Measurements from ENCODE around the gene ARHGEF10L.

Gene ARHGEF10L

DNA sequence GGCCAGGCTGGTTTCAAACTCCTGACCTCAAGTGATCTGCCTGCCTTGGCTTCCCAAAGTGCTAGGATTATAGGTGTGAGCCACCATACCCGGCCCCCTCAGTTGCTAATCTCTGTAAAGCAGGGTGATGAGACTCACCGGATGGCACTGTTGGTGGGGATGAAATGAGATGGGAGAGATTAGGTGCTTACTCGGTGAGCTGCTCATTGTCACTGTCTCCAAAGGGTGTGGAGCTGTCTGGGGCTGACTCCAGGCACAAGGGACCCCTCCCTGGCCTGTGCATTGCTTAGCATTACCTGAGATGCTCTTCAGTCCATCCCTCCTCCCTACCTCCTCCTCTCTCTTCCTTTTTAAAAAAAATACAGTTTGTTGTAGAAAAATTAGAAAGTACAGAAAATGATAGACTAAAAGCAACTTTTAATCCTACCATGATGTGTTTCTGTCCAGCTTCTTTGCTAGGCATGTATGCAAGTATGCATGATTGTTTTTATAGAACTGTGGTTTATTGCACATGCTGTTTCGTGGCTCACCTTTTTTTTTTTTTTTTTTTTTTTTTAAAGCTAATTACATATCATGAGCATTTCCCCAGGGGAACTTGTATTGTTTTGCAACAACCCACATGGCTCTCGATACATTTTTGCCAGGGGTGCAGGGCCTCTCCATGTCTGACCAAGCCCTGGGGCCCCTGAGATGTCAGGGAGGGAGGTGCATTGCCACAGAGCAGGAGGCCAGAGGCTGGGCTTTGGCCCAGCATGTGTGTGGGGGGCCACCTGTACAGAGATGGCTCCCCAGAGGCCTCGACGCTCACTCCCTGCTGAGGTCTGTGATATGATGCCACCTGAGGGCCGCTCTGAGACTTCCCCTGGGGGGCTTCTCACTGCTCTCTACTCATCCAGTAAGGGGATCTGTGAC, 55.4 kb downstream of the ARHGEF10L start:
- no peak for DNase-seq

DNA sequence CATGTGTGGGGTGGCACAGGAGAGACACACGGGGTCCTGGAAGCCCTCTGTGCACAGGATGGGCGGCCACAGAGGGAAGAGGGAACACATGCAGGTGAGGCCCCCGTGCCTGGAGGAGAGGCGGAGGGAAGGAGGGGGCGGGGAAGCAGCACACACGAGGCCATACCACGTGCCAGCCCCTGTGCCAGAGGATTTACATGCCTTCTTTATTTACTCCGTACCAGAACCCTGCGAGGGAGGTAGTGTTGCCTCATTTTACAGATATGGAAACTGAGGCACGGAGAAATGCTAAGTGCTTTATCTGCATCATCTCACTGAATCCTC, 56.1 kb downstream of the ARHGEF10L start:
- DNase-seq, result no peak

DNA sequence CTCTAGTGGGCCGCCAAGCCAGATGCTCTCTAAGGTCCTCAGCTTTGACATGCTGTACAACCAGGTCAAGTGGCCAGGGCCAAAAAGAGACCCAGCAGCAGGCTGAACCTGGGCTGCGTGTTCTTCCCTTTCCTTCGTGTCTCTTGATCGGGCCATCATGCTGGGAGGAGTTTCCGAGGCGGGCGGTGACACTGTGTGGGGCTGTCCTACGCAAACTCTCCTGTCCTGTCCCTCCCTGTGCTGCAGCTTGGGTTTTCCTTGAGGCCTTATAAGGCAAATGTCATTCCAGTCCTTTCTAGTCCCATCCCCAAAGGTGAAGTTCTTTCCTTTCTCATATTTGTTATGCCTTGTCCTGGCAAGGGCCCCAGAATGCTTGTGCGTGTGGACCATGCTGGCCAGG, 56.7 kb downstream of the ARHGEF10L start:
- DNase-seq, result no peak

DNA sequence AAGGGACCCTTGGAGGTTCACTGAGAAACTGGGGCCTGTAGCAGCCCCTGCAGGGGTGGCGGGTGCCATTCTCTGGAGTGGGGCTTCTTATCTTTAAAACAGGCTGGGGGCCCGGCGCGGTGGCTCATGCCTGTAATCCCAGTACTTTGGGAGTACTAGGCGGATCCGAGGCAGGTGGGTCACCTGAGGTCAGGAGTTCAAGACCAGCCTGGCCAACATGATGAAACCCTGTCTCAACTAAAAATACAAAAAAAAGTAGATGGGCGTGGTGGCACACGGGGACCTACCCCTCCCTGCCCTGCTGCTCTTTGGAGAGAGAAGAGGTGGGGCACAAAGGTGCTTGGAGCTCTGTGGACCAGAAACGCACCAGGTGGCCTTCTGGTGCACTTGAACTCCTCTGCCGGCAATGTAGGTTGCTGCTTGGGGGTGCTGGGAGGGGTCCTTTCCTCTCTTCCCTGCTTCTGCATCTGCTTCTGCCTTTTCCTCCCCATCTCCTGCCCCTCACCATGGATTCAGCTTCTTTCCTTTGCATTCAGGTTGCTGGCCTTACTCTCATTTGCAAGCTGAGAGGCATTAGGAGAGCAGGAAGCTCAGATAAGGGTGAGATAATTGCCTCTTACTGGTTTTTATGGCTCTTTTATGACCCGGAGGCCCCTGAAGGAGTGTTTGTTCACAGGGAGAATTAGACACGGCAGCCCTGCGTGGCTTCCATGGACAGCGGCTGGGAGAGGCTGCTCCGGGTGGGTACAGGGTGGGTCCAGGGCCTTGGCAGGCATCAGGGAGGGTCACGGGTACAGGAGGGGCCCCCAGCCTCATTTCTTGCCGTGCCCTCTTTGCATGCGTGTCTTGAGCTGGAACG, 57.4 kb downstream of the ARHGEF10L start:
- DNase-seq, result no peak

DNA sequence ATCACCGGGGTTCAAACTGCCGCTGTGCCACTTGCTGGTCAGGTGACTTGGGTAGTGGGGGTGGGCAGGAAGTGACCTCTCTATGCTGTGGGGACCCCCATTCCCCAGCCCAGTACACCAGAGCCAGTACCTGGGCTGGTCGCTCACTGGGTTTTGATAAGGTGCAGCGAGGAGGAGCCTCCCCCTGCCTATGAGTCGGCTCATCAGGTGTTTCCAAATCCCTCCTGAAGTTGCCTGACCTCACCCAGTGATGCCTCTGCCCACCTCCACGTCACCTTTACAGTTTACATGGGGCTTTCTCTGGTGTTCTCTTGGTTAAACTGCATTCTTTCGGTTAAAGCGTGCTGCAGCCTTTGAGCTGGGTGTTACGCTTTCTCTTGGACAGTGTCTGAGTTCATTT, 58.2 kb downstream of the ARHGEF10L start:
- no peak for DNase-seq

DNA sequence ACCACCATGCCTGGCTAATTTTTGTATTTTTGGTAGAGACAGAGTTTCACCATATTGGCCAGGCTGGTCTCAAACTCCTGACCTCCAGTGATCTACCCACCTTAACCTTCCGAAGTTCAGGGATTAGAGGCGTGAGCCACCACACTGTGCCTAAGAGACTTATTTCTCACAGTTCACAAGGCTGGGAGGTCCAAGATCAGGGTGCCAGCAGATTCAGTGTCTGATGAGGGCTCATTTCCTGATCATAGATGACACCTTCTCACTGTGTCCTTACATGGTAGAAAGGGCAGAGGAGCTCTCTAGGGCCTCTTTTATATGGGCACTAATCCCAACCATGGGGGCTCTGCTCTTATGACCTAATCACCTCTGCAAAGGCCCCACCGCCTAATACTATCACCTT, 58.8 kb downstream of the ARHGEF10L start:
- DNase-seq, result no peak

DNA sequence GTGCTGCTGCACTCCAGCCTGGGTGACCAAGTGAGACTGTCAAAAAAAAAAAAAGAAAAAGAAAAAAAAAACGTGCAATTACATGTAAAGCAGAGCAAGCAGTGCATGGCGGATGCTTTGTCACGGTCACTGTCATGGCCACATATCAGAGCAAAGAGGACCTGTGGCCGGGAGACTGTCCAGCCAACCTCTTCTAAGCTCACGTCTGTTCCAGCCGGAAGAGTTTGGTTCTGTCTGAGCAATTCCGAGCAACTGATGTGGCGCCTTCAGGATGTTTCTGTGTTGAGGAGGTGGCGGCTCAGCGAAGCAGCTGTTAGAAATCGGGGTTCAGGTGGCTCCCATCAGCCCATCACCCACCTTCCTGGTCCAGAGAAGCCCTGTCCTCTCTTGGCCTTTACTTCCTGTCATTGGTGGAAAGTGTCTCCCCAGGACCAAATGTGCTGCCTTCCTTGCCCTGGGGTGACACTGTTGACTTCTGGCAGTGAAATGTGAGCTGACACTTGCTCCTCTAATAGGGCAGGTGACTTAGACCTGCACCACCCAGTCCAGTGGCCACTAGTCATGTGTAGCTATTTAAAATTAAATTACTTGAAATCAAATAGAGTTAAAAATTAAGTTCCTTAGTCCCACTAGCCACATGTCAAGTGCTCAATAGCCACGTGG, 59.9 kb downstream of the ARHGEF10L start:
- DNase-seq, result no peak

DNA sequence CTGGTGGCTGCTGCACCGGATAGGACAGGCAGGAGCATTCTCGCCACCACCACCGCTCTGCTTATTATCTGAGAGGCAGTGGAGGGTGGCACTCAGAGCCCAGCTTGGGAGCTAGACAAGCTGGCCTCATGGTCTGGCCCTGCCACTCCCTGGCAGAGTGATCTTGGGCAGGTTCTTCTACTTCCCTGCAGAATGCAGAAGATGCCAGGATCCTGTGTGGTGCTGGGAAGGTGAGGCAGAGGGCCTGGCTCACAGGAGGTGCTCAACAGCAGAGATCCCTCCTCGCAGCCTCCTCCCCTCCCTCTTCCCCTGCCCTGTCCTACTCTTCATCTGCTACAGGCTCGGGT, 60.4 kb downstream of the ARHGEF10L start:
- DNase-seq, result no peak

DNA sequence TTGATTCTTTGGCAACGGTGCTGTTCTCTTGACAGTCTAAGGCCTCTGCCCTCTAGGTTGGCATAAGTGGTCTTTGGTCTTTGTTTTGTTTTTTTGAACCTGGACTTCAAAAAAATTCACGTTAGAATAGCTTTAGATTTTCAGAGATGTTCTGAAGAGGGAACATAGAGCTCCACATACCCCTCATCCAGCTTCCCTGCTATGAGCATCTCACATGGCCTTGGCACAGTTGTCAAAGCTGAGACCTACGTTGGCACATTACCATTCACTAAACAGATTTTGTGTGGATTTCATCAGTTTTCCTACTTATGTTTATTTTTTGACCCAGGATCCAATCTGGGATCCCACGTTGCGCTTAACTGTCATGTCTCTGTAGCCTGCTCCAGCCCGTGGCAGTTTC, 60.8 kb downstream of the ARHGEF10L start:
- no peak for DNase-seq

DNA sequence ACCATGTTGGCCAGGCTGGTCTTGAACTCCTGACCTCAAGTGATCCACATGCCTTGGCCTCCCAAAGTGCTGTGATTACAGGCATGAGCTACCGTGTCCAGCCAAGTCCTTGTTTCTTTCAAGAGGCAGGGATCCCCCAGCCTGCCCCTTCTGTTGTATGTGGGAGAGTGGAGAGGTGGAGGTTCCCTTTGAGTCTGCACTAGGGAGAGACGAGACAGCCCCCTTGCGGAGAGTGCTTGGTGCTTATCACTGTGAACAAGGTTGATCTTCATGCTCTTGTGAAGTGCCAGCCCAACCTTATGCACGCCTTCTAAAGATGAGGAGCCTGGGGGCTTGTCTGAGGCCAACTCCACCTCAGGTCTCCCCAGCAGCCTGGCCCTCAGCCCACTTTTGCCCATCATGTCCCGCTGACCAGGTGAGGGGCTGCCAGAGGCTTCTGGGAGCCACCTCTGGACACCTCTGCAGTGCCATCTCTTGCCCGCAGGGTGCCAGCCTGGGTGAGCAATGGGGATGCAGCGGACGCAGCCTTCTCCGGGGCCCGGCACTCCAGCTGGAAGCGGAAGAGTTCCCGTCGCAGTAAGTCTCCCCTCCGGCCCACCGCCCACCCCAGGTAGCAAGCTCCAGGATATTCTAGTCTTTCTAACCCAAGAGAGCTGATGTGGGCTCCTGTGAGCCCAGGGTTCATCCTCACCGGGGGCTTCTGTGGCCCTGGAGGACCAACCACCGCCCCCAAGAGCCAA, 62.3 kb downstream of the ARHGEF10L start:
- no peak for DNase-seq

DNA sequence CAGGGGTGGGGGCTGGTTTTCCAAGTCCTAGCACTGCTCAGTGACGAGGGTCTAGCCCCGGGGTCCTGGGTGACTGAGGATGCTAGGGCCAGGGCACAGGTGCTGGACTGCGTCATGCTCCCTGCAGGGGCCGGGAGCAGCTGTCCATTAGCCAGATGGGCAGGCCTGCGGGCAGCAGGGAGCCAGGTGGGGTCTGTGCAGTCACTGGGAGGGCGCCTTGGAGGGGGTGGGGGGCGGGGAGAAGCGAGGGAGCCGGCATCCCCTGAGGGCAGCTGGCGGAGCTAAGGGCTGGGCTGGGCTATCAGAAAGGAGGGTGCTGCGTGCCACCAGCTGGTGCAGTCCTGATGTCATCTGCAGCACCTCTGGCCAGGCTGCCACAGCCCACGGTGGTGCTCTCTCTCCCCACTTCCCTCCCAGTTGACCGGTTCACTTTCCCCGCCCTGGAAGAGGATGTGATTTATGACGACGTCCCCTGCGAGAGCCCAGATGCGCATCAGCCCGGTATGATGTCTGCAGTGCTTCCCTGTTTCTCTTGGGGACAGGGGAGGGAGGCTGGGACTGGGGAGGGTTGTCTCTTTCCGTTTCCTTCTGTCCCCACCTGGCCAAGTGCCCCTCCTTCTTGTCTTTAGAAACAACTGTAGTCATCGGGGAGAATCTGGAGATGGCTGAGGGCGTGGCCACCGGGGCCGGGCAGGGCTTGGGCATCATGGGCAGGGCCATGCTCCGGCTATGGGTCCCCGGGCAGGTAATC, 63.8 kb downstream of the ARHGEF10L start:
- no peak for DNase-seq

DNA sequence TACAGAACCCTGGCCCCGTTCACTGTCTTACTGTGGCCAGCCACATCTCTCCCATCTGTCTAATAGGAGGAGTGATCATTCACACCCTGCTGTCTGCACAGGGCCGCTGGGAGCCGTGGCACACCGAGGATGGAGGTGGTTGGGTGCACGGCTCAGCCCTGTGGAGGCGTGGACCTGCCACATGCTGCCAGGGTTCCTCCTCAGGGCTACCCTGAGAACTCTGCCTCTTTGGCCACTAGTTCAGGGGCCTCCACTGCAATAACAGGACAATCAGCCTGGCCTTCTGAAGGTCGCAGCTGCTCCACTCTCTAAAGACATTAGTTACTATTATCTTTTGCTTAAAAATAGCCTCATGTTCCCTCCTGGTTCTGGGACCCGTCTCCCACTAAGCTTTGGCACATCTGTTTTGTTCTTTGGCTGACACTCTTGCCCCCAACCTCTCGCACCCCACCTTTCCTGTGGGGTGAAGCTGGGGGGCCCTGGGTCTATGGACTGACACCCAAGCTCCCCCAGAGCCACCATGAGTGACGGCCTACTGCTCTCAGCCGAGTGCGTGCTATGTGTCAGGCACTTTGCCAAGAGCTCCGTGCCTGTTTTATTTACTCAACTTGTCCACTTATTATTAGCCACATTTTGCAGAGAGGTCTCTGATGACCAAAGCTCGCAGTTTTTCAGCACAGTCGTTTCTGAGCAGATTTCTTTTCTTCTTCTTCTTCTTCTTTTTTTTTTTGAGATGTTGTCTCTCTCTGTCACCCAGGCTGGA, 66.3 kb downstream of the ARHGEF10L start:
- DNase-seq, result no peak

DNA sequence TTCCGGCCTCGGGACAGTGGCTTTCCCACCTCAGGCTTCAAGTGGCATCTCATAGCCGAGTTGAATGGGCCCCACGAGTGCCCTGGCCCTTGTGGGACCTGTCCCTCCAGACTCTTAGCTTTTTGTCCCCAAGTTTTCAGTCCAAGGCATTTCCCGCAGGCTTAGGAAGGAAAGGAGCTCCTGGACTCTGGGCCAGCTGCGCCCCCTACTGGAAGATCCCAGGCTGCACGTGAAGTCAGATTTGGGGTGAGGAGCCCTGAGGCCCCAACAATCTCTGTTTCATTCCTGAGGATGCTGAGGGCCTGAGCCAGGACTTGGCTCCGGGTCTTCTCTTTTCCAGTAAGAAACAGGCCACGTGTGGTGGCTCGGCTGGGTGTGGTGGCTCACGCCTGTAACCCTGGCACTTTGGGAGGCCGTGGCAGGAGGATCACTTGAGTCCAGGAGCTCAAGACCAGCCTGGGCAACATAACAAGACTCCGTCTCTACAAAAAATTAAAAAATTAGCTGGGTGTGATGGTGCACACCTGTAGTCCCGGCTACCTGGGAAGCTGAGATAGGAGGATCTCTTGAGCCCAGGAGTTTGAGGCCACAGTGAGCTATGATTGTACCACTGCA, 67.4 kb downstream of the ARHGEF10L start:
- DNase-seq, result peak; percentile 63

DNA sequence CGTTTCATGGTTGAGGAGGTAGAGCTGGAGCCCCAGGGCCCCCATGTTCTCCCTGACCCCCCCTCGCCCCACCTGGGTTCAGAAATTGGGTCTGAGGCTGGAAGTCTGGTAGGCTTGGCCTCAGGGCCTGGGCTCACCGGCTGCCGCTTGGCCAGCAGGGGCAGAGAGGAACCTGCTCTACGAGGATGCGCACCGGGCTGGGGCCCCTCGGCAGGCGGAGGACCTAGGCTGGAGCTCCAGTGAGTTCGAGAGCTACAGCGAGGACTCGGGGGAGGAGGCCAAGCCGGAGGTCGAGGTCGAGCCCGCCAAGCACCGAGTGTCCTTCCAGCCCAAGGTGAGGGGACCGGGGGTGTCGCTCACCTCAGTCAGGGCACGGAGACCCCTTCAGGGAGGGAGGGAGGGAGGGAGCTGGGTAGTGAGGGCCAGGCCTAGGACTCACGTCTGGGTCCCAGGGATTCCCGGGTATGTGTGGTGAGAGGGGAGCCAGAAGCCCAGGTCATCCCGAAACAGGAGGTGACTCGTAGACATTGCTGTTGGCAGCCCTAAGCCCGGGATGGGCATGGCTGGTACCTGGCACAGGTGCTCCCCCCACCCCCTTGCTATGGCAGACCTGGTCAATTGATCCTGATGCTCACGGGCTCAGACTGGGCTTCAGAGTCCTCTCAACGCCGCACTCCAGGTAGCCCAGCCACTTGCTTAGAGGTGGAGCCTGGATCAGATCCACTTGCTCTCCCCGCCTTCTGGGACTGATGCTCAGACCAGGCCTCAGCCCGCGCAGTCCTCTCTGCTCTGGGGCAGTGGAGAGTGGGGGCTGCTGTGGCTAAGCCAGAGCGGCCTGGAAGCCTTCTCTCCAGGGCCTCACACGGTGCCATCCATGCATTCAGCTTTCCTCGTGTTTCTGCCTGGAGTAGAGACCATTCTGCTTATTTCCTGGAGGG, 68.4 kb downstream of the ARHGEF10L start:
- DNase-seq, result no peak

DNA sequence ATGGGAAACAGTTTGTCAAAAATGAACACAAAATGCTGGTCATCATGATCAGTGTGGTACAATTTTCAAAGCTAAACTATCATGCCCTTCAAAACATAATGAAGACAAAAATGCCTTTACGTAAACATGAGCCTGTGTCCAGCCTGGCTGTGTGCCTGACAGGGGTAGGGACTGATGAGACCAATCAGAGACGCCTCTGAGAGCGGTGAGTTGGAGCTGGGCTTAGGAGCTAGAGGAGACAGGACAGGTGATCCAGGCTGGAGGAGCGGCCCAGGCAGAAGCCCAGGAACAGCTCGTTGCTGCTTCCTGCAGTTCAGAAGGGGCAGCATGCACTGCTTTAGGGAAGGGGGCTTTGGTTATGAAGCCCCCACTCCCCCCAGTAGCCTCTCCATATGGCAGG, 70.0 kb downstream of the ARHGEF10L start:
- DNase-seq, result no peak

DNA sequence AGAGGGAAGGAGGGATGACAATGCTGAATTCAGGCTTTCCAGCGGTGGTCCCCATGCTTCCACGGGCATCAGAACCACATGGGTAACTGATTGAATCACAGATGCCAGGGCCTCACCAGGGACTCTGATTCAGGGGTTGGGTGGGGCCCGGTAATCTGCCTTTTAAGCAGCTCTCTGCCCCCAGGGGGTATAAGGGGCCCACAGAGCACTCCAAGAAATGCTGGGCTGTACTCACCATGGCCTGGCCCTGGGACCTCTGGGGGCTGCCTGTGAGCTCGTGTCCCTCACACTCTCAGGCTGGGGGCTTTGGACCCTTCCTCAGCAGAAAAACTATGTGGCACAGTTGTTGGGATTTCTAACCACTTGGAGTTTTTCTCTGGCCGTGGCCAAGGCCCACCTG, 70.6 kb downstream of the ARHGEF10L start:
- no peak for DNase-seq

DNA sequence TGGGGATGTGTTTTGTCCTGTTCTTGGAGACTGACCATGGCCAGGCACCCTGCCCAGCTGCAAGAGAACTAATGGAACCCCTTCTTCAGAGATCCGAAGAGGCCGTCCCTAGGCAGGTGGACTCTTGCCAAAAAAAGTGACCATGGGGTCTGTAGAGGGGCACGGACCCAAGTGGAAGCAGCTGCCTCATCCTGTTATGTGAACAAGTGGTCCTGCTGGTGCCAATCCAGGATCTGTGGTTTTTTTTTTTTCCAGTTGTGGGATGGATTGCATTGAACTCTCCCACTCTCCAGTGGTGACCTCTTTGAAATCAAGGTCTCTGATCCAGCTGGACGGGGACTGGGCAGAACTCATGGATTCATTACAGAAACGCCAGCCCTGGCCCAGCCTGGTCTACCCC, 71.2 kb downstream of the ARHGEF10L start:
- DNase-seq, result no peak

DNA sequence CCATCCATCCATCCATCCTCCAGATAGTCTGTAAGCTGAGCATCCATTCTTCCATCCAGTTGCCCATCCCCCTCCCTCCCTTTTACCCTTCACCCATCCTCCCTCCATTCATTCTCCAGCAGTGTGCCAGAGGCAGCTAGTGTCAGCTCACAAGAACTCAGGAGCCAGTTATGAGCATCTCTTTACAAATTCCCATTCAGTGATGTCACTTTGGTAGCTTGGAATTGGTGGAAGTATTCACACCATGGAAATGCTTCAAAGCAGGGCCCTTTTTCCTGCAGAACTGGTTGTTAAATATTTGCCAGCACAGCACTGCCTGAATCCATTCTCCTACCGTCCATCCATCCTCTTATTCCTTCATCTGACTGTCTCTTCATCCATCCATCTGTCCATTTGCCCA, 72.5 kb downstream of the ARHGEF10L start:
- no peak for DNase-seq

DNA sequence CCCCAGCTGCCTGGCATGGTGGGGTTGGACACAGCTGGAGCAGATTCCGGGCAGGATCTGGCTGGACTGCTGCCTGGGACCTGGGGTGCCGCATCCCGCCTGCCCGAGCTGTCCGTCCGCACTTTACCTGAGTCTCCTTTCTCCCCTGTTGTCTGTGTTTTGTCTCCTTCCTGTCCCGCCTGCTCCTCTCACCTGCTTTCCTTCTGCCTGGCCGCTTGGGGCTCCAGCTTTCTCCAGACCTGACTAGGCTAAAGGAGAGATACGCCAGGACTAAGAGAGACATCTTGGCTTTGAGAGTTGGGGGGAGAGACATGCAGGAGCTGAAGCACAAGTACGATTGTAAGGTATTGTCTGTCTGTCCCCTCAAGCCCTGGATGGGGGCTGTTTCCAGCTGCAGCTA, 73.3 kb downstream of the ARHGEF10L start:
- DNase-seq, result no peak

DNA sequence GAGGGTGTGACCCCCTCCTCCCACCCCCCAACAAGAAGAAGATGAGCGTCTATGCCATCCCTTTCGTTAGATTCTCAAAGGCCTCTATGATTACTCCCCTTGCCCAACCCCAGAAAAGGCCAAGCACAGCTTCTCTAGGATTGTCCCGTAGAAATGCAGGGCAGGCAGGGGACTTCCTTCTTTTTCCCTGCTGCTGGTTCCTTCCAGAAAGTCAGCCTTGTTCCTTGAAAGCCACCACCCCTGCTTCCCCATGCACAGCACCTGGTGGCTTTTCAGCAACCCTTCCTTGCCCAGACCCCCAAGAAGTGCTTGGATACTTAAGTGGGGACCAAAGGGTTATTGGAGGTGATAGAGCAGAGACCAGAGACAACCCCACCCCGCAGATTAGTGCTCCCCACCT, 75.1 kb downstream of the ARHGEF10L start:
- no peak for DNase-seq
